GM23248 (cell line): ENCODE data around the gene CREBBP. TPM values are rescaled to one million over a fixed set of nuclear protein-coding genes. Genes with fewer than 3 reads are reported as not detected.
A peak's percentile ranks its signal among the peaks of the same experiment; 100 is the strongest.

Source experiments
- DNase-seq: peaks from one replicate; pipeline ENCODE4 v3.0.0-alpha.2; 2015
- H2AFZ ChIP-seq: fragments of 200-600 bp; sonication (generic); 2 replicates; pipeline ENCODE4 v1.6.1; 2016; ENCODE audit warnings: antibody characterized with exemption
- H3F3A ChIP-seq: fragments of 200-600 bp; sonication (generic); 2 replicates; pipeline ENCODE4 v1.6.1; 2016; ENCODE audit warnings: mild to moderate bottlenecking, antibody characterized with exemption, mixed run types; ENCODE audit not compliant: insufficient read depth
- H3K27ac ChIP-seq: fragments of 200-600 bp; sonication (generic); 2 replicates; pipeline ENCODE4 v1.5.1; 2016; ENCODE audit warnings: mild to moderate bottlenecking
- H3K27me3 ChIP-seq: fragments of 200-600 bp; sonication (generic); replicated peaks from 2 replicates; pipeline ENCODE4 v1.6.1; 2016; ENCODE audit warnings: mild to moderate bottlenecking; ENCODE audit not compliant: insufficient read depth
- H3K36me3 ChIP-seq: fragments of 200-600 bp; sonication (generic); 2 replicates; pipeline ENCODE4 v1.6.1; 2016; ENCODE audit warnings: low read depth, mild to moderate bottlenecking
- H3K4me1 ChIP-seq: fragments of 200-600 bp; sonication (generic); 2 replicates; pipeline ENCODE4 v1.6.1; 2016; ENCODE audit warnings: mild to moderate bottlenecking; ENCODE audit not compliant: insufficient read depth
- H3K4me2 ChIP-seq: fragments of 200-600 bp; sonication (generic); one replicate; pipeline ENCODE4 v1.6.1; 2016; ENCODE audit warnings: mild to moderate bottlenecking; ENCODE audit not compliant: unreplicated experiment
- H3K4me3 ChIP-seq: fragments of 200-600 bp; sonication (generic); 2 replicates; pipeline ENCODE4 v1.5.1; 2016; ENCODE audit warnings: mild to moderate bottlenecking
- H3K79me2 ChIP-seq: fragments of 200-600 bp; sonication (generic); 2 replicates; pipeline ENCODE4 v1.6.1; 2016; ENCODE audit warnings: mild to moderate bottlenecking; ENCODE audit not compliant: insufficient read depth
- H3K9ac ChIP-seq: fragments of 200-600 bp; sonication (generic); 2 replicates; pipeline ENCODE4 v1.6.1; 2016; ENCODE audit warnings: mild to moderate bottlenecking
- H3K9me2 ChIP-seq: fragments of 200-600 bp; sonication (generic); 2 replicates; pipeline ENCODE4 v1.6.1; 2016; ENCODE audit warnings: mixed run types, mild to moderate bottlenecking, moderate library complexity; ENCODE audit not compliant: insufficient read depth
- H3K9me3 ChIP-seq: fragments of 200-600 bp; sonication (generic); one replicate; pipeline ENCODE4 v1.6.1; 2017; ENCODE audit warnings: low read depth
- H4K20me1 ChIP-seq: fragments of 200-600 bp; sonication (generic); 2 replicates; pipeline ENCODE4 v1.6.0; 2016; ENCODE audit not compliant: insufficient read depth
- EZH2 ChIP-seq: fragments of 200-600 bp; sonication (generic); IDR thresholded peaks from 2 replicates; pipeline ENCODE4 v1.6.1; 2018; ENCODE audit warnings: antibody characterized with exemption, mild to moderate bottlenecking; ENCODE audit not compliant: insufficient read depth, poor library complexity, severe bottlenecking
- EZH2phosphoT487 ChIP-seq: fragments of 200-600 bp; sonication (generic); IDR thresholded peaks from 2 replicates; pipeline ENCODE4 v1.6.1; 2018; ENCODE audit warnings: antibody characterized with exemption, moderate library complexity, mild to moderate bottlenecking, low read depth; ENCODE audit not compliant: insufficient read depth
- WGBS, 2 experiments: methylation state at CpG; one replicate each; pipeline ENCODE4 v1.1.6; 2015 to 2017; ENCODE audit warnings: low lambda C conversion rate in 2 of 2, low coverage in 1 of 2; ENCODE audit errors: missing lambda C conversion rate in 2 of 2; 5-methylcytosine and 5-hydroxymethylcytosine counted together
- in situ Hi-C: fragments of 300-500 bp; cut with MboI; formaldehyde crosslinking; loops from 2 replicates; pipeline ENCODE4 v1.15.0; 2020
- polyA plus RNA-seq: library from polyadenylated mRNA; unstranded; fragments of >200 nt; fragmentation: Nextera tagmentation; extraction: Ambion mirVana; gene quantifications from 2 replicates; pipeline ENCODE4 v1.2.1, GENCODE V29; 2016
- total RNA-seq: library from RNA; depleted of rRNA; stranded (reverse); fragments of >200 nt; shearing (Covaris generic); gene quantifications from 2 replicates; pipeline ENCODE4 v1.2.3, GENCODE V29; 2014

CREBBP gene
- total and polyA plus RNA-seq, 2 experiments from 2014 or later, result 11.7 to 11.9 TPM

DNA sequence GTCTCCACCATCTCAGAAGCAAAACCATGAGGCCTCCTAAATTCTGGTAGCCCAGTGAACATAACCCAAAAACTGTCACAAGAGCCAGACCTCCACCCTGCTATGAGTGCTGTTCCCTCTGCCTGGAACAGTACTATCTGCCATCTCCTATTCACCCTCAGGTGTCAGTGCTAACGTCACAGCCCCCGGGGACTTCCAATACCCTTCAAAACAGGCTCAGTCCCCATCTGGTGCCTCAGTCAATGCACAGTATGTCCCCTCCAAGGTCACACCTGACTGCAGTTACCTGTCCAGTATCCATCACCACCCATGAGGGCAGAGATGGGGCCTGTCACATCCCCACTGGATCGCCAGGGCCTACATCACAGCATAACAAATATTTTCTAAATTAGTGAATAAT lies 11.5 kb downstream of the CREBBP start:
- TF ChIP-seq EZH2 (no peak), EZH2phosphoT487 (no peak)

DNA sequence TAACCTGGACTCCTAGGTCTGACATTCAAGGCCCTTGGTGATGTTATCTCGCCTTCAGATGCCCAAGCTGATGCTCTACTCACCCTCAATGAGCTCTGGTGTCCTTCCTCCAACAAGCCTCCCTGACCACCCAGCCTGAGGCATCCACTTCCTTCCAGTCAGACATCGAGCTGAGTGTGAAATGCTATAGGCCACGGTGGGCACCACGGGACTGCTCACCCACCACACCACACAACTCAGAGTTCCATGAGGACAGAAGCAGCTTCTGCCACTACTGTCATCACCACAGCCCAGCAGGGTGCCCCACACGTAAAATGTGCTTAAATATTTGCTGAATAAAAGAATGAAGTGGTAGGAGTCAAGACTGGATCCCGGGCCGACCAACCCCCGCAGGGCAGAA lies 12.0 kb downstream of the CREBBP start:
- Histone ChIP-seq H3K4me1 (peaks cover 42% of the 10 kb centered on the region), H3K4me2 (no peak overlapping the region), H3K27me3 (no peaks in the 10 kb centered on the region), H3K36me3 (no peaks in the 10 kb centered on the region), H3K27ac (no peak overlapping the region), H3K9me2 (no peaks in the 10 kb centered on the region), H4K20me1 (peaks cover 70% of the 10 kb centered on the region), H2AFZ (no peak overlapping the region), H3K4me3 (no peak overlapping the region), H3F3A (peaks cover 43% of the 10 kb centered on the region), H3K9me3 (no peaks in the 10 kb centered on the region), H3K9ac (no peak overlapping the region), H3K79me2 (peaks cover 98% of the 10 kb centered on the region)
- no peak for TF ChIP-seq EZH2phosphoT487
- TF ChIP-seq EZH2, result no peak
- in situ Hi-C loops, result no loop called here
- WGBS, 2 experiments, result 96 to 97% methylated on average over 8 of the region's 8 CpGs
- DNase-seq, result no peak

More for the DNA sequence above, 11.5 kb downstream of the CREBBP start:
- Histone ChIP-seq H3K4me3 (no peak overlapping the region), H3K4me1 (peaks cover 46% of the 10 kb centered on the region), H3K9ac (no peak overlapping the region), H3K27me3 (no peaks in the 10 kb centered on the region), H3K36me3 (no peaks in the 10 kb centered on the region), H3F3A (peaks cover 43% of the 10 kb centered on the region), H3K9me2 (no peaks in the 10 kb centered on the region), H3K27ac (no peak overlapping the region), H3K79me2 (peaks cover 98% of the 10 kb centered on the region), H3K4me2 (no peak overlapping the region), H2AFZ (no peak overlapping the region), H4K20me1 (peaks cover 73% of the 10 kb centered on the region), H3K9me3 (no peaks in the 10 kb centered on the region)
- DNase-seq, result no peak
- WGBS, 2 experiments, result 98 to 100% methylated on average over 3 of the region's 3 CpGs
- in situ Hi-C loops, result no loop called here

DNA sequence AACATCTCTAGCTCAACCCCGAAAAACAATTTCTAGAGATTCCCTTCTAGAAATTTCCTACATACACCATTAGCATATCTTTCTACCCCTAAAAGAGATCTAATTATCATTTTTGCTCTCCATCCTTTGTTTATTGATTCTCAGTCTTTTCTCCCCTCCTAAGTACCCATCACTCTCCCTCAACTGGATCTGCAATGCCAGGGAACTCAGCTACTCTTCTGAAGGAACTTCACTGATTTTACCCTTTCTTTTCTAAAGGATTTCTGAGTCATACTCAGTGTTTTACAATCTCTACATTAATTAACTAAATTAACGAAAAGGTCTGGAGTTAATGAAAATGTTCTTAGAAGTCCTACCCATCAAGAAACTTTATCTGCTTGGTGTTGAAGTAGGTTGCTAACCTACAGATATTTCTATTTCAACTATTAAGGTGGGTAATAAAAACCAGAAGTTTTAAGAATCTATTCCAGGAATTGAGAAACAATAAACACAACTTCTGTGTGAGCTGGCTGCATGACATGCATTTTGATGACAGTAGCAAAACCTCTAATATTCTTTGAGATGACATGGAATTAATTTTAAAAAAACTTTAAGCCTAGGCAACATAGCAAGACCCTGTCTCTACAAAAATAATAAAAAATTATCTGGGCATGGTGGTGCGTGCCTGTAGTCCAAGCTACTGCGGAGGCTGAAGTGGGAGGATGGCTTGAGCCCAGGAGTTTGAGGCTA lies 13.6 kb downstream of the CREBBP start:
- no peaks in the 10 kb centered on the region for H3K36me3 ChIP-seq
- in situ Hi-C loops, result no loop called here
- TF ChIP-seq EZH2phosphoT487 (no peak), EZH2 (no peak)
- no peaks in the 10 kb centered on the region for H3K9me3 ChIP-seq
- H3K4me2 ChIP-seq, result peak overlapping the region; percentile 24
- H3K79me2 ChIP-seq, result peaks cover 98% of the 10 kb centered on the region
- H4K20me1 ChIP-seq, result peaks cover 69% of the 10 kb centered on the region
- H2AFZ ChIP-seq, result no peak overlapping the region
- H3K4me1 ChIP-seq, result peaks cover 34% of the 10 kb centered on the region
- H3K4me3 ChIP-seq, result 0 out of 2 replicates have a peak overlapping the region, but pooled peaks have one; percentile 3
- WGBS, 2 experiments, result 51 to 53% methylated on average over 4 of the region's 4 CpGs
- DNase-seq, result peak; percentile 48
- no peaks in the 10 kb centered on the region for H3K27me3 ChIP-seq
- peaks cover 34% of the 10 kb centered on the region for H3F3A ChIP-seq
- no peaks in the 10 kb centered on the region for H3K9me2 ChIP-seq
- H3K9ac ChIP-seq, result no peak overlapping the region
- peak overlapping the region; percentile 8 for H3K27ac ChIP-seq

DNA sequence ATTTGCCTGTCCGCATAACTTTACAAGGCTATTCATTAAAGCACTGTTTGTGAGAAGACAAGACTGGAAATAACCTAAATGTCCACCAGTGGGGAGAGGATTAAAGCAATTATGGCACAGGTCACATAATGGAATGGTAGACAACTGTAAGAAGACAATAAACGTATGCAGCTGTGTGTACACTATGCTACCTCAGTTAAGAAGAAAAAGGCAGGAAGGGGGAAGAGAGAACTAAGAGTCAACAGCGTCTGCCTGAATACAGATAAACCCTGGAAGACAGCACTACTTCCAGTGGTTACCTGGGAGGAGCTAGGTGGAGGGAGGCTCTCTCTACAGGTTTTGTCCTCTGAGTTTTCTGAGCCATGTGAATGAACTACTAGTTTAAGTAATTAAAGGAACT lies 15.3 kb downstream of the CREBBP start:
- no peaks in the 10 kb centered on the region for H3K9me2 ChIP-seq
- TF ChIP-seq EZH2 (no peak), EZH2phosphoT487 (no peak)
- no peak for DNase-seq
- peaks cover 28% of the 10 kb centered on the region for H3K4me1 ChIP-seq
- H4K20me1 ChIP-seq, result peaks cover 60% of the 10 kb centered on the region
- 87 to 91% methylated on average over 3 of the region's 3 CpGs for WGBS, 2 experiments
- no peaks in the 10 kb centered on the region for H3K27me3 ChIP-seq
- H3K36me3 ChIP-seq, result no peaks in the 10 kb centered on the region
- peaks cover 100% of the 10 kb centered on the region for H3K79me2 ChIP-seq
- no peak overlapping the region for H2AFZ ChIP-seq
- no peak overlapping the region for H3K4me3 ChIP-seq
- no peak overlapping the region for H3K27ac ChIP-seq
- H3F3A ChIP-seq, result peaks cover 25% of the 10 kb centered on the region
- H3K9me3 ChIP-seq, result no peaks in the 10 kb centered on the region
- H3K4me2 ChIP-seq, result no peak overlapping the region
- H3K9ac ChIP-seq, result no peak overlapping the region
- in situ Hi-C loops, result no loop called here
